OCI-LY7 (cell line): ENCODE results near the gene TPRN. TPM values are rescaled to one million over a fixed set of nuclear protein-coding genes. Genes with fewer than 3 reads are reported as not detected.

ENCODE experiments used
- BruUV-seq: library from RNA; stranded (reverse); fragments of 400-500 nt; replicated peaks from 2 replicates; lab custom pipeline; 2021; lab: Mats Ljungman, UMichigan
- CTCF ChIA-PET: fragments of 300-600 bp; sonication (Branson Sonifier 250); formaldehyde crosslinking; loops from one replicate; lab custom pipeline; 2022; ENCODE audit warnings: antibody characterized with exemption; ENCODE audit not compliant: unreplicated experiment; lab: Charles Lee
- POLR2A ChIA-PET: fragments of 300-600 bp; sonication (Branson Sonifier 250); formaldehyde crosslinking; loops from one replicate; lab custom pipeline; 2022; ENCODE audit warnings: antibody characterized with exemption; lab: Charles Lee
- DNase-seq: peaks from one replicate; pipeline ENCODE4 v3.0.0-alpha.2; 2015; ENCODE audit warnings: low spot score
- H2AFZ ChIP-seq: fragments of 200-600 bp; sonication (generic), shearing (Covaris generic); 2 replicates; pipeline ENCODE4 v1.6.1; 2014; ENCODE audit warnings: mild to moderate bottlenecking, antibody characterized with exemption, low read length, moderate library complexity
- H3K27ac ChIP-seq: fragments of 200-600 bp; sonication (generic); 2 replicates; pipeline ENCODE4 v1.5.1; 2014; ENCODE audit warnings: mixed run types, low read depth, mild to moderate bottlenecking, moderate library complexity, low read length, inconsistent platforms; ENCODE audit not compliant: poor library complexity, severe bottlenecking
- H3K36me3 ChIP-seq: fragments of 200-600 bp; sonication (generic); 2 replicates; pipeline ENCODE4 v1.6.1; 2014; ENCODE audit warnings: mild to moderate bottlenecking, antibody characterized with exemption, low read length, moderate library complexity, mixed read lengths; ENCODE audit not compliant: insufficient read depth
- H3K4me1 ChIP-seq: fragments of 200-600 bp; sonication (generic); 2 replicates; pipeline ENCODE4 v1.5.1; 2014; ENCODE audit warnings: mild to moderate bottlenecking, low read length; ENCODE audit not compliant: insufficient read depth, poor library complexity, severe bottlenecking
- H3K4me2 ChIP-seq: fragments of 200-600 bp; sonication (generic); 2 replicates; pipeline ENCODE4 v1.6.1; 2014; ENCODE audit warnings: mild to moderate bottlenecking, low read length
- H3K4me3 ChIP-seq: fragments of 200-600 bp; sonication (generic); 2 replicates; pipeline ENCODE4 v1.5.1; 2014; ENCODE audit warnings: mild to moderate bottlenecking, low read depth, low read length; ENCODE audit not compliant: poor library complexity, severe bottlenecking
- H3K79me2 ChIP-seq: fragments of 200-600 bp; sonication (generic); 2 replicates; pipeline ENCODE4 v1.6.1; 2016; ENCODE audit warnings: low read depth, mild to moderate bottlenecking, low read length, moderate library complexity, mixed read lengths; ENCODE audit not compliant: insufficient read depth
- H3K9me2 ChIP-seq: fragments of 200-600 bp; sonication (generic); 2 replicates; pipeline ENCODE4 v1.6.1; 2016; ENCODE audit warnings: mild to moderate bottlenecking, low read length, mixed read lengths; ENCODE audit not compliant: insufficient read depth
- H3K9me3 ChIP-seq: fragments of 200-600 bp; sonication (generic); 2 replicates; pipeline ENCODE4 v1.6.1; 2014; ENCODE audit warnings: mild to moderate bottlenecking, mixed run types, low read length, mixed read lengths
- H4K20me1 ChIP-seq: fragments of 200-600 bp; sonication (generic); 2 replicates; pipeline ENCODE4 v1.6.1; 2014; ENCODE audit warnings: mild to moderate bottlenecking, antibody characterized with exemption, low read length, moderate library complexity, mixed read lengths; ENCODE audit not compliant: insufficient read depth
- CTCF ChIP-seq: fragments of 200-600 bp; sonication (generic); conservative IDR thresholded peaks from 2 replicates; pipeline ENCODE4 v1.5.1; 2014; ENCODE audit warnings: mild to moderate bottlenecking, antibody characterized with exemption, low read length, moderate library complexity, mixed read lengths
- EZH2phosphoT487 ChIP-seq: fragments of 200-600 bp; sonication (generic); IDR thresholded peaks from 2 replicates; pipeline ENCODE4 v1.6.1; 2018; ENCODE audit warnings: low read depth, borderline replicate concordance, mild to moderate bottlenecking, mixed run types, antibody characterized with exemption, low read length, moderate library complexity, mixed read lengths
- intact Hi-C: fragments of 100-400 bp; cut with micrococcal nuclease; formaldehyde crosslinking; loops from one replicate; pipeline ENCODE4 v1.10.0; 2022; ENCODE audit not compliant: unreplicated experiment
- total RNA-seq, 2 experiments: library from RNA; depleted of rRNA in 1 of 2; stranded (reverse); fragments of >200 nt in 1 of 2; shearing (Covaris generic) in 1 of 2; gene quantifications; 2 replicates each; pipeline ENCODE4 v1.2.3, GENCODE V29; 2014 to 2022

The TPRN gene
- total RNA-seq, 2 experiments from 2014 or later: 9.0 to 15.9 TPM

DNA sequence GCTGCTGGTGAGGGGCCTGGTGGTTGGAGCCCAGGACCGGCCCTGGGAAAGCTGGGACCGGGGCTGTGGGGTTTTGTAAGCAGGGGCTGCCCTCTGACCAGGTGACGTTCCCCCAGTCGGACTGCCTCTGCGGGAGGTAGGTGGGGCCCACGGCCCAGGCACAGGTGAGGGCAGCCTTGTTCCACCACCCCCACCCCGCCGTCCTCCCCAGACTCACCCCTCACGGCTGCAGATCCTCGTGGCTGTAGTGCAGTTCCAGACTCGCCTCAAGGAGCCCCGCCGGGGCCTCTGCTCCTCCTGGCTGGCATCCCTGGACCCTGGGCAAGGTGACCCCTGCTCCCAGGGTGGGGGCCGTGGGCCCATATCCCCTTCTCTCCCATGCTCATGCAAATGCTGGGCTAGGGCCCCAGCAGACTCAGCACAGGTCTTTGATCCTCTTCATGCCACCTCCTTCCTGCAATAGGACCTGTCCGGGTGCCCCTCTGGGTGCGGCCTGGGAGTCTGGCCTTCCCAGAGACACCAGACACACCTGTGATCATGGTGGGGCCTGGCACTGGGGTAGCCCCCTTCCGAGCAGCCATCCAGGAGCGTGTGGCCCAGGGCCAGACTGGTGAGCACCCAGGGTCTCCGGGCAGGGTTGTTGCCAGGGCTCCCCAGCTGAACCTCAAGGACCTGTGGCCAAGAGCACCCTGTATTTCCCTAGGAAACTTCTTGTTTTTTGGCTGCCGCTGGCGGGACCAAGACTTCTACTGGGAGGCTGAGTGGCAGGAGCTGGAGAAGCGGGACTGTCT, 14.8 kb upstream of the TPRN start:
- TF ChIP-seq EZH2phosphoT487 (no peak), CTCF (no peak)
- no peaks in the 10 kb centered on the region for H3K79me2 ChIP-seq
- H4K20me1 ChIP-seq: no peaks in the 10 kb centered on the region
- no peaks in the 10 kb centered on the region for H3K4me1 ChIP-seq
- DNase-seq: no peak
- H3K9me2 ChIP-seq: no peaks in the 10 kb centered on the region
- no peaks in the 10 kb centered on the region for H3K9me3 ChIP-seq
- no peak overlapping the region for H3K27ac ChIP-seq
- H3K4me2 ChIP-seq: no peak overlapping the region
- no TSS peak for BruUV-seq
- peaks cover 58% of the 10 kb centered on the region for H3K36me3 ChIP-seq
- no peak overlapping the region for H3K4me3 ChIP-seq
- ChIA-PET POLR2A (interaction anchor here (0.9 kb wide), 1 partner anchor 11 kb away, joined by 4 read pairs; no protein-coding TSS in a partner anchor), CTCF (no interaction called here)
- H2AFZ ChIP-seq: no peak overlapping the region
- intact Hi-C loops: no loop called here

GRCh38 chr9:137214620-137215019, 14.1 kb upstream of the TPRN start:
- no peaks in the 10 kb centered on the region for H3K4me1 ChIP-seq
- ChIA-PET CTCF (no interaction called here), POLR2A (no interaction called here)
- intact Hi-C loops: no loop called here
- TF ChIP-seq EZH2phosphoT487 (no peak), CTCF (no peak)
- no peak overlapping the region for H2AFZ ChIP-seq
- H3K36me3 ChIP-seq: peaks cover 65% of the 10 kb centered on the region
- no peaks in the 10 kb centered on the region for H3K9me3 ChIP-seq
- H4K20me1 ChIP-seq: no peaks in the 10 kb centered on the region
- no peaks in the 10 kb centered on the region for H3K79me2 ChIP-seq
- H3K4me2 ChIP-seq: no peak overlapping the region
- BruUV-seq: no TSS peak
- no peaks in the 10 kb centered on the region for H3K9me2 ChIP-seq
- no peak overlapping the region for H3K4me3 ChIP-seq
- no peak for DNase-seq
- H3K27ac ChIP-seq: no peak overlapping the region
